Cardiac fibroblast (primary cell): Measurements from ENCODE around the gene GNRH2.

Experiments used
- DNase-seq, 2 donors: peaks; one replicate each; pipeline versions ENCODE4 v3.0.0 to v3.0.0-alpha.2; 2010; ENCODE audit warnings: low read depth in 2 of 2
- H3K4me3 ChIP-seq, 2 donors: replicated peaks in 1 of 2; 1 replicate in 1 of 2; 2 replicates in 1 of 2; pipeline ENCODE4 v1.5.1; 2011; ENCODE audit warnings: low read depth in 2 of 2, low read length in 2 of 2, mild to moderate bottlenecking in 2 of 2, moderate library complexity in 1 of 2
- CTCF ChIP-seq: IDR thresholded peaks from one replicate; pipeline ENCODE4 v1.5.1; 2011; ENCODE audit warnings: low read depth, mild to moderate bottlenecking, low read length, inconsistent platforms

Gene GNRH2

GRCh38 chr20:3084283-3084985, 41.0 kb downstream of the GNRH2 start, which contains the start of gene AVP:
TSS of gene AVP (minus strand) at chr20:3084724. CDS start at chr20:3084674, 50 bp downstream.
- no peak for TF ChIP-seq CTCF
- no peak within 1 kb of the TSS for H3K4me3 ChIP-seq
- no peak for DNase-seq

- H3K4me3 ChIP-seq = no peak overlapping the region
- TF ChIP-seq CTCF = no peak
- no peak for DNase-seq
Measured at GRCh38 chr20:3084986-3085360, 41.6 kb downstream of the GNRH2 start.

GRCh38 chr20:3085571-3086072, 42.2 kb downstream of the GNRH2 start:
- DNase-seq = no peak
- H3K4me3 ChIP-seq = no peak overlapping the region
- no peak for TF ChIP-seq CTCF

- TF ChIP-seq CTCF = no peak
- no peak for DNase-seq
- H3K4me3 ChIP-seq = no peak overlapping the region
Measured at GRCh38 chr20:3088031-3088430, 44.6 kb downstream of the GNRH2 start.

GRCh38 chr20:3090565-3090964, 47.1 kb downstream of the GNRH2 start:
- no peak for DNase-seq
- no peak for TF ChIP-seq CTCF
- no peak overlapping the region for H3K4me3 ChIP-seq

GRCh38 chr20:3092611-3093379, 49.4 kb downstream of the GNRH2 start:
- peak overlapping the region in 1 of 2 donors; percentile 33 for H3K4me3 ChIP-seq
- TF ChIP-seq CTCF = no peak
- DNase-seq = peak in 1 of 2 donors; percentile 7
